Adipocyte (in vitro differentiated cells): ENCODE data around the gene ETS2.
A peak's percentile ranks its signal among the peaks of the same experiment; 100 is the strongest.

Experiments used
- DNase-seq: peaks from one replicate; pipeline ENCODE4 v3.0.0-alpha.2; 2015; ENCODE audit warnings: low read depth
- H3K27me3 ChIP-seq: replicated peaks from 2 replicates; pipeline ENCODE4 v1.7.0; 2013; ENCODE audit warnings: mild to moderate bottlenecking, low read length, moderate library complexity; ENCODE audit not compliant: control insufficient read depth, insufficient read depth
- H3K36me3 ChIP-seq: 2 replicates; pipeline ENCODE4 v1.7.0; 2013; ENCODE audit warnings: low read length, mild to moderate bottlenecking, moderate library complexity; ENCODE audit not compliant: control insufficient read depth, insufficient read depth, severe bottlenecking
- H3K4me1 ChIP-seq: 2 replicates; pipeline ENCODE4 v1.7.0; 2013; ENCODE audit warnings: mild to moderate bottlenecking, low read length, moderate library complexity; ENCODE audit not compliant: control insufficient read depth, insufficient read depth
- H3K4me3 ChIP-seq: 2 replicates; pipeline ENCODE4 v1.7.0; 2013; ENCODE audit warnings: mild to moderate bottlenecking, low read length, moderate library complexity
- H3K9ac ChIP-seq: 2 replicates; pipeline ENCODE4 v1.7.0; 2013; ENCODE audit warnings: mild to moderate bottlenecking, low read length, moderate library complexity
- H3K9me3 ChIP-seq: 2 replicates; pipeline ENCODE4 v1.7.0; 2013; ENCODE audit warnings: mild to moderate bottlenecking, low read length, moderate library complexity; ENCODE audit not compliant: control insufficient read depth

The ETS2 gene

GRCh38 chr21:38813143-38813542 lies 7.4 kb downstream of the ETS2 start:
- peaks cover 60% of the 10 kb centered on the region for H3K36me3 ChIP-seq

DNA sequence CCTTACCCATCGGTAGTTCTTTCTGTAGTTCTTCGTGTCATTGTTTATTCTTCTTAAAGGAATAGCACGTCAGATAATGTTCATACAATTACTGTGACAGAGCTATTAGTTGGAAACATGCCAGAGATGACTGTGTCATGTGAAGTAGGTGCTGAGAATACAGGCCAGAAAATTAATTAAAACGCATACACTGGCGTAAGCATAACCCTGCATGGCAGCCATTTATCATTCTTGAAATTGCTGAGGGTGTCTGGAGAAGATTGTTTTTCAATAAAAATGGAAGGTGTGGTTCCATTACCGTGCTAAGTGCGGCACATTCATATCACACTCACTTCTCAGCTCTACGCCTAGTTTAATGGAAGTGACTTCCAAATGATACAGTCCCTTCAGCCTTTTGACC lies 7.8 kb downstream of the ETS2 start:
- H3K4me3 ChIP-seq = no peak overlapping the region
- no peak overlapping the region for H3K9ac ChIP-seq
- DNase-seq = no peak
- peaks cover 64% of the 10 kb centered on the region for H3K36me3 ChIP-seq
- H3K4me1 ChIP-seq = peaks cover 17% of the 10 kb centered on the region
- no peaks in the 10 kb centered on the region for H3K9me3 ChIP-seq
- no peaks in the 10 kb centered on the region for H3K27me3 ChIP-seq

More at GRCh38 chr21:38813143-38813542, 7.4 kb downstream of the ETS2 start:
- Histone ChIP-seq H3K9me3 (no peaks in the 10 kb centered on the region), H3K9ac (no peak overlapping the region), H3K27me3 (no peaks in the 10 kb centered on the region), H3K4me3 (no peak overlapping the region), H3K4me1 (peaks cover 14% of the 10 kb centered on the region)
- no peak for DNase-seq

DNA sequence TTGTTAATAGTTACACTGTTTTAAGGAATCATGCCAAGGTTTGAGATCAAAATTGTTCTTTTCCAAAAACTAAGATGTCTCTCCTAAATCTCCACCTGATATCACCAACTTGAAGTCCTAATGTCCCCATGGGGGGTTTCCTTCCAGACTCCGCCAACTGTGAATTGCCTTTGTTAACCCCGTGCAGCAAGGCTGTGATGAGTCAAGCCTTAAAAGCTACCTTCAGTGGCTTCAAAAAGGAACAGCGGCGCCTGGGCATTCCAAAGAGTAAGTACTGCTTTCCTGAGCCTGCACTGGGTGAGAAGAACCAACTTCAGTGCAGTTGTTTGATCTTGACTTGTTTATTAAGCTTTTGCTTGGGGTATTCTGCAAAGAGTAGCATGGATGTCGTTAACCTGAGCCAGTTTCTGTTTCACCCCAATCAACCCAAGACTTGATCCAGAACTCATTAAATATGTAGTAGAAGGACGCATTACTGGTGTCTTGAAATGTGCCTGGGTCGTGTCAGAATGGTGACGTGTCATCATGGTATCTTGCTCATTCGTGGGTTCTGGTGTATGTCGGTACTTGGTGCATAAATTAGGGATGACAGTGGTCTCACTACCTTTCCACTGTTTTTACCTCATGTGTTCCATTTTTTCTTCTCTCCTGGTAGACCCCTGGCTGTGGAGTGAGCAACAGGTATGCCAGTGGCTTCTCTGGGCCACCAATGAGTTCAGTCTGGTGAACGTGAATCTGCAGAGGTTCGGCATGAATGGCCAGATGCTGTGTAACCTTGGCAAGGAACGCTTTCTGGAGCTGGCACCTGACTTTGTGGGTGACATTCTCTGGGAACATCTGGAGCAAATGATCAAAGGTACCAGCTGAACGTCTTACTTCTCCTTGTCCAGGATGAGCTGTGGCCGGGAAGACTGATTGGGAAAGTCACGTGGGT lies 8.7 kb downstream of the ETS2 start:
- Histone ChIP-seq H3K4me1 (peaks cover 17% of the 10 kb centered on the region), H3K4me3 (no peak overlapping the region), H3K36me3 (peaks cover 72% of the 10 kb centered on the region), H3K9ac (no peak overlapping the region), H3K27me3 (no peaks in the 10 kb centered on the region), H3K9me3 (no peaks in the 10 kb centered on the region)
- DNase-seq = no peak

GRCh38 chr21:38815060-38815405 lies 9.3 kb downstream of the ETS2 start:
- Histone ChIP-seq H3K36me3 (peaks cover 78% of the 10 kb centered on the region), H3K9ac (no peak overlapping the region), H3K4me1 (peaks cover 17% of the 10 kb centered on the region), H3K4me3 (no peak overlapping the region), H3K27me3 (no peaks in the 10 kb centered on the region), H3K9me3 (no peaks in the 10 kb centered on the region)
- no peak for DNase-seq

- Histone ChIP-seq H3K9ac (no peak overlapping the region), H3K27me3 (no peaks in the 10 kb centered on the region), H3K4me1 (peaks cover 13% of the 10 kb centered on the region), H3K4me3 (no peak overlapping the region), H3K36me3 (peaks cover 84% of the 10 kb centered on the region), H3K9me3 (no peaks in the 10 kb centered on the region)
- no peak for DNase-seq
Measured at GRCh38 chr21:38816400-38816977, 10.8 kb downstream of the ETS2 start.

- peak; percentile 62 for DNase-seq
- peaks cover 95% of the 10 kb centered on the region for H3K36me3 ChIP-seq
- H3K9me3 ChIP-seq = no peaks in the 10 kb centered on the region
- H3K27me3 ChIP-seq = no peaks in the 10 kb centered on the region
- H3K4me1 ChIP-seq = peaks cover 13% of the 10 kb centered on the region
- no peak overlapping the region for H3K4me3 ChIP-seq
- H3K9ac ChIP-seq = no peak overlapping the region
Measured at GRCh38 chr21:38817371-38818324, 11.9 kb downstream of the ETS2 start.

- Histone ChIP-seq H3K4me3 (no peak overlapping the region), H3K36me3 (peaks cover 93% of the 10 kb centered on the region), H3K4me1 (peaks cover 13% of the 10 kb centered on the region), H3K9me3 (no peaks in the 10 kb centered on the region), H3K27me3 (no peaks in the 10 kb centered on the region), H3K9ac (no peak overlapping the region)
- no peak for DNase-seq
Measured at GRCh38 chr21:38818325-38818723, 12.6 kb downstream of the ETS2 start.

DNA sequence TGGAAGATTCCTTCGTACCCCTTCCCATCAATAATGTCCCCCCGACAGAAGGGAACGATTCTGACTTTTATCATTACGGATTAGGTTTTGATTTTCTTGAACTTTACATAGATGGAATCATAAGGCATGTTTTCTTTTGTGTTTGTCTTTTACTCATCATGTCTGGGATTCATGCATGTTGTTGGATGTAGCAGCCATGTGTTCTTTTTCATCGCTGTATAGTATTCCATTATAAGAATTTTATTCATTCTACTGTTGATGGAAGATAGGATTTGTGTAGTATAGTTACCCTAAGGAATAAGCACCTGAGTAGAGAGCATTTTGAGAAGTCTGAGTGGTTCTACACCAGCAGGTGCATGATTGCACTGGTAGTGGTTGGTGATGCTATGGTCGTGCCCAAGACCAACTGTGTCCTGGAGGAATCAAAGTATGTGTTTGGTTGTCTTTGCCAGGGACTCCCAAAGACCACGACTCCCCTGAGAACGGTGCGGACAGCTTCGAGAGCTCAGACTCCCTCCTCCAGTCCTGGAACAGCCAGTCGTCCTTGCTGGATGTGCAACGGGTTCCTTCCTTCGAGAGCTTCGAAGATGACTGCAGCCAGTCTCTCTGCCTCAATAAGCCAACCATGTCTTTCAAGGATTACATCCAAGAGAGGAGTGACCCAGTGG lies 13.5 kb downstream of the ETS2 start:
- Histone ChIP-seq H3K9ac (no peak overlapping the region), H3K36me3 (peaks cover 88% of the 10 kb centered on the region), H3K9me3 (no peaks in the 10 kb centered on the region), H3K27me3 (no peaks in the 10 kb centered on the region), H3K4me3 (no peak overlapping the region), H3K4me1 (peaks cover 17% of the 10 kb centered on the region)
- no peak for DNase-seq

DNA sequence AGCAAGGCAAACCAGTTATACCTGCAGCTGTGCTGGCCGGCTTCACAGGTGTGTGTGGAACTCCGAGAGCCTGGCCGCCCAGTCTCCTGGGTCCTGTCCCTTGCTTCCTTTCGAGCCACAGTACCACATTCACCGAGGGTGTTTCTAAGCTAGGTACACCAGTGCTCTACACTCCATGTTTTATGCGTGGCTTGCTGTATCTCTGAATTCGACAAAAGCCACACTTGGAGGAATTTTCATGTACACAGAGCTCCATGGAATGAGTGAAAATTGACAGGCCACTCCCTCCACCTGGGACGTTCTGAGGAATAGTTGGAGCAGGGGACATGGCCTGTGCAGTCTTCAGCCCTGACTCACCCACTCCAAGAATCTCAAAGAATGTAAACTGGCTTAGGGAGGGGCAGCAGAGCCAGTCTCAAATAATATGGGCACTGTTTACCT lies 14.0 kb downstream of the ETS2 start:
- Histone ChIP-seq H3K36me3 (peaks cover 83% of the 10 kb centered on the region), H3K4me1 (peaks cover 22% of the 10 kb centered on the region)
- peak; percentile 67 for DNase-seq

GRCh38 chr21:38820471-38821239 lies 14.9 kb downstream of the ETS2 start:
- Histone ChIP-seq H3K27me3 (no peaks in the 10 kb centered on the region), H3K36me3 (peaks cover 74% of the 10 kb centered on the region), H3K4me3 (no peak overlapping the region), H3K9me3 (no peaks in the 10 kb centered on the region), H3K4me1 (peaks cover 27% of the 10 kb centered on the region), H3K9ac (no peak overlapping the region)
- no peak for DNase-seq

More for the DNA sequence above, 14.0 kb downstream of the ETS2 start:
- Histone ChIP-seq H3K9me3 (no peaks in the 10 kb centered on the region), H3K4me3 (no peak overlapping the region), H3K27me3 (no peaks in the 10 kb centered on the region), H3K9ac (no peak overlapping the region)
